ENCODE results near the gene BAIAP2L2. TPM values are rescaled to one million over a fixed set of nuclear protein-coding genes. Genes with fewer than 3 reads are reported as not detected.

BAIAP2L2 gene
- total RNA-seq, 2 donors from 2014 or later, result 2.5 TPM; not detected in 1

- DNase-seq (ENCODE audit: low spot score), result no peak
- Histone ChIP-seq H3K27ac (peak overlapping the region; percentile 94 to 98), H3K9me3 (no peaks in the 10 kb centered on the region), H3K36me3 (peaks cover 43% of the 10 kb centered on the region), H3K4me1 (ENCODE audit: control insufficient read depth in 1 of 2, low read depth in 2 of 2) (peaks cover 32 to 58% of the 10 kb centered on the region in 2 donors), H3K27me3 (replicated peaks; ENCODE audit: insufficient read depth) (no peaks in the 10 kb centered on the region), H3K4me3 (no peak overlapping the region)
- TF ChIP-seq, protein P1, sequence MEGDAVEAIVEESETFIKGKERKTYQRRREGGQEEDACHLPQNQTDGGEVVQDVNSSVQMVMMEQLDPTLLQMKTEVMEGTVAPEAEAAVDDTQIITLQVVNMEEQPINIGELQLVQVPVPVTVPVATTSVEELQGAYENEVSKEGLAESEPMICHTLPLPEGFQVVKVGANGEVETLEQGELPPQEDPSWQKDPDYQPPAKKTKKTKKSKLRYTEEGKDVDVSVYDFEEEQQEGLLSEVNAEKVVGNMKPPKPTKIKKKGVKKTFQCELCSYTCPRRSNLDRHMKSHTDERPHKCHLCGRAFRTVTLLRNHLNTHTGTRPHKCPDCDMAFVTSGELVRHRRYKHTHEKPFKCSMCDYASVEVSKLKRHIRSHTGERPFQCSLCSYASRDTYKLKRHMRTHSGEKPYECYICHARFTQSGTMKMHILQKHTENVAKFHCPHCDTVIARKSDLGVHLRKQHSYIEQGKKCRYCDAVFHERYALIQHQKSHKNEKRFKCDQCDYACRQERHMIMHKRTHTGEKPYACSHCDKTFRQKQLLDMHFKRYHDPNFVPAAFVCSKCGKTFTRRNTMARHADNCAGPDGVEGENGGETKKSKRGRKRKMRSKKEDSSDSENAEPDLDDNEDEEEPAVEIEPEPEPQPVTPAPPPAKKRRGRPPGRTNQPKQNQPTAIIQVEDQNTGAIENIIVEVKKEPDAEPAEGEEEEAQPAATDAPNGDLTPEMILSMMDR (IDR thresholded peaks at IDR 0.05), result no peak
- no peak for ATAC-seq (ENCODE audit: insufficient number of reproducible peaks, low FRiP score, low read depth)
These were observed 40.1 kb downstream of the BAIAP2L2 start for GRCh38 chr22:38070250-38070921.

- Histone ChIP-seq H3K27ac (peak overlapping the region; percentile 94 to 98), H3K36me3 (peaks cover 43% of the 10 kb centered on the region), H3K9me3 (no peaks in the 10 kb centered on the region), H3K27me3 (replicated peaks; ENCODE audit: insufficient read depth) (no peaks in the 10 kb centered on the region), H3K4me1 (ENCODE audit: control insufficient read depth in 1 of 2, low read depth in 2 of 2) (peaks cover 32 to 58% of the 10 kb centered on the region in 2 donors), H3K4me3 (peak overlapping the region; percentile 45)
- peak; percentile 88 for DNase-seq (ENCODE audit: low spot score)
- TF ChIP-seq, protein P1 (IDR thresholded peaks at IDR 0.05), result peak; percentile 75
- peak; percentile 93 for ATAC-seq (ENCODE audit: insufficient number of reproducible peaks, low FRiP score, low read depth)
These were observed 40.9 kb downstream of the BAIAP2L2 start for GRCh38 chr22:38069372-38070249.

GRCh38 chr22:38068641-38069371, 41.7 kb downstream of the BAIAP2L2 start:
- peak overlapping the region; percentile 94 to 96 for H3K27ac ChIP-seq
- H3K9me3 ChIP-seq, result no peaks in the 10 kb centered on the region
- TF ChIP-seq, protein P1 (IDR thresholded peaks at IDR 0.05), result no peak
- DNase-seq (ENCODE audit: low spot score) (no peak), ATAC-seq (ENCODE audit: insufficient number of reproducible peaks, low FRiP score, low read depth) (no peak)
- no peaks in the 10 kb centered on the region for H3K27me3 ChIP-seq (replicated peaks; ENCODE audit: insufficient read depth)
- H3K4me3 ChIP-seq, result peak overlapping the region; percentile 45
- H3K4me1 ChIP-seq (ENCODE audit: control insufficient read depth in 1 of 2, low read depth in 2 of 2), result peaks cover 32 to 58% of the 10 kb centered on the region in 2 donors
- peaks cover 41% of the 10 kb centered on the region for H3K36me3 ChIP-seq

- Histone ChIP-seq H3K36me3 (peaks cover 32% of the 10 kb centered on the region), H3K4me3 (no peak overlapping the region), H3K9me3 (no peaks in the 10 kb centered on the region), H3K4me1 (ENCODE audit: control insufficient read depth in 1 of 2, low read depth in 2 of 2) (peaks cover 32 to 58% of the 10 kb centered on the region in 2 donors), H3K27me3 (replicated peaks; ENCODE audit: insufficient read depth) (no peaks in the 10 kb centered on the region), H3K27ac (peak overlapping the region; percentile 94 to 96)
- ATAC-seq (ENCODE audit: insufficient number of reproducible peaks, low FRiP score, low read depth) (no peak), DNase-seq (ENCODE audit: low spot score) (no peak)
- TF ChIP-seq, protein P1 (IDR thresholded peaks at IDR 0.05), result no peak
These were observed 42.6 kb downstream of the BAIAP2L2 start for GRCh38 chr22:38067761-38068360.
